DND-41 (cell line): ENCODE results near the gene DYNC1LI2.

Source experiments
- ATAC-seq: fragments of 200-7000 bp; cut with Tn5 transposase; 3 replicates; pipeline ENCODE4 v1.9.1; 2021; ENCODE audit warnings: low read depth; ENCODE audit not compliant: insufficient read depth
- DNase-seq: peaks from one replicate; pipeline ENCODE4 v3.0.0-alpha.2; 2020
- H2AFZ ChIP-seq: 2 replicates; pipeline ENCODE4 v1.6.0; 2012; ENCODE audit warnings: low read depth, low read length
- H3K27ac ChIP-seq: 2 replicates; pipeline ENCODE4 v1.5.1; 2012; ENCODE audit warnings: low read length, inconsistent platforms
- H3K27me3 ChIP-seq: fragments of 200-600 bp; sonication (generic); 2 replicates; pipeline ENCODE4 v1.6.0; 2012; ENCODE audit warnings: low read length, mild to moderate bottlenecking, inconsistent platforms; ENCODE audit not compliant: insufficient read depth, poor library complexity
- H3K36me3 ChIP-seq: 2 replicates; pipeline ENCODE4 v1.5.1; 2012; ENCODE audit warnings: low read length, inconsistent platforms; ENCODE audit not compliant: insufficient read depth
- H3K4me1 ChIP-seq: 2 replicates; pipeline ENCODE4 v1.5.1; 2012; ENCODE audit warnings: mild to moderate bottlenecking, low read length; ENCODE audit not compliant: insufficient read depth
- H3K4me2 ChIP-seq: 2 replicates; pipeline ENCODE4 v1.6.0; 2012; ENCODE audit warnings: mild to moderate bottlenecking, moderate library complexity, low read length, inconsistent platforms; ENCODE audit not compliant: insufficient read depth
- H3K4me3 ChIP-seq, 2 experiments: fragments of 200-600 bp in 1 of 2; shearing (Covaris generic) in 1 of 2; 2 replicates each; pipeline ENCODE4 v1.5.1; 2012 to 2016; ENCODE audit warnings: inconsistent platforms in 2 of 2, low read length in 2 of 2, mild to moderate bottlenecking in 2 of 2, low read depth in 1 of 2, moderate library complexity in 1 of 2
- H3K79me2 ChIP-seq: 2 replicates; pipeline ENCODE4 v1.6.0; 2012; ENCODE audit warnings: low read length, inconsistent platforms; ENCODE audit not compliant: insufficient read depth
- H3K9ac ChIP-seq: 2 replicates; pipeline ENCODE4 v1.6.0; 2012; ENCODE audit warnings: low read depth, mild to moderate bottlenecking, inconsistent platforms, low read length, moderate library complexity
- H3K9me3 ChIP-seq: 2 replicates; pipeline ENCODE4 v1.5.1; 2012; ENCODE audit warnings: low read length, moderate library complexity, mild to moderate bottlenecking, inconsistent platforms; ENCODE audit not compliant: insufficient read depth, severe bottlenecking
- H4K20me1 ChIP-seq: 2 replicates; pipeline ENCODE4 v1.6.0; 2012; ENCODE audit warnings: low read length; ENCODE audit not compliant: insufficient read depth
- EZH2 ChIP-seq: IDR thresholded peaks from 3 replicates; pipeline ENCODE4 v1.6.1; 2012; ENCODE audit warnings: borderline replicate concordance, low read depth, mild to moderate bottlenecking, moderate library complexity, low read length, inconsistent platforms; ENCODE audit not compliant: severe bottlenecking
- TF ChIP-seq, protein P1 (sequence below): IDR thresholded peaks from 2 replicates; pipeline ENCODE4 v1.5.1; 2012; ENCODE audit warnings: borderline replicate concordance, low read length, moderate library complexity, mild to moderate bottlenecking; ENCODE audit not compliant: poor library complexity, severe bottlenecking; ENCODE audit errors: extremely low read depth

Gene DYNC1LI2

DNA sequence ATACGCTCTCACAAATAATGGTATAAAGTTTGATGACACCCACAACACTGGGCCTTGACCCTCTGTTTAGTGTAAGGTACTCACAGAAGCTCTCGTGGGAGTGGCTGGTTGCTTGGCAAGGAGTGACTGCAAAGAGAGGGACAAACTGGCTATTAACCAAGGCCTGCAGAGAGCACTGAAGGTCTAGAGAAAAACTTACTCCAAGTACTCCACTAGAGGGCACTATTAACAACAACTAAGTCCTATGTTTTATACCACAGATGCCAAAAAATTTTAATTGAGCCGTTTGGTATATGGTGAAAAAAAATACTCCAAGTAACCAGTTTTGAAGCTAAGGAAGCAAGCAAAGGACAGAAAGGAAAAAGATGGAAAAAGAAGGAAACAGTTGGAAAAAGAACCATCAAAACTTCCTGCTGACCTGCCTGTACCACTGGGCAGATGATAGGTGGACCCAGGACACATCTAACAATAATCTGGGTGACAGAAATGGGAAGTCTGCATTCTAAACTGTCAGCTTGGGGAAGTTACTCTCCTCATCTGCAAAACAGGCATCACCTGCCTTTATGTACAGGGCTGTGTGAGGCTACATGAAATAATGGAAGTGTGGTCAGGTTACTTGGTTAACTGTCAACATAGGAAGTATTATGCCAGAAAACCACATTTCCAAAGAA is 23.2 kb downstream of the DYNC1LI2 start:
- no peaks in the 10 kb centered on the region for H3K9me3 ChIP-seq
- H4K20me1 ChIP-seq, result peaks cover 11% of the 10 kb centered on the region; the same call in 1 of the 2 replicates
- no peak overlapping the region for H3K4me3 ChIP-seq
- no peak overlapping the region for H3K9ac ChIP-seq
- no peak overlapping the region for H2AFZ ChIP-seq
- no peak overlapping the region for H3K4me2 ChIP-seq
- H3K79me2 ChIP-seq, result no peaks in the 10 kb centered on the region
- no peaks in the 10 kb centered on the region for H3K27me3 ChIP-seq
- no peaks in the 10 kb centered on the region for H3K4me1 ChIP-seq
- ATAC-seq, result peak; percentile 86
- DNase-seq, result no peak
- peaks cover 93% of the 10 kb centered on the region for H3K36me3 ChIP-seq
- TF ChIP-seq, protein P1, sequence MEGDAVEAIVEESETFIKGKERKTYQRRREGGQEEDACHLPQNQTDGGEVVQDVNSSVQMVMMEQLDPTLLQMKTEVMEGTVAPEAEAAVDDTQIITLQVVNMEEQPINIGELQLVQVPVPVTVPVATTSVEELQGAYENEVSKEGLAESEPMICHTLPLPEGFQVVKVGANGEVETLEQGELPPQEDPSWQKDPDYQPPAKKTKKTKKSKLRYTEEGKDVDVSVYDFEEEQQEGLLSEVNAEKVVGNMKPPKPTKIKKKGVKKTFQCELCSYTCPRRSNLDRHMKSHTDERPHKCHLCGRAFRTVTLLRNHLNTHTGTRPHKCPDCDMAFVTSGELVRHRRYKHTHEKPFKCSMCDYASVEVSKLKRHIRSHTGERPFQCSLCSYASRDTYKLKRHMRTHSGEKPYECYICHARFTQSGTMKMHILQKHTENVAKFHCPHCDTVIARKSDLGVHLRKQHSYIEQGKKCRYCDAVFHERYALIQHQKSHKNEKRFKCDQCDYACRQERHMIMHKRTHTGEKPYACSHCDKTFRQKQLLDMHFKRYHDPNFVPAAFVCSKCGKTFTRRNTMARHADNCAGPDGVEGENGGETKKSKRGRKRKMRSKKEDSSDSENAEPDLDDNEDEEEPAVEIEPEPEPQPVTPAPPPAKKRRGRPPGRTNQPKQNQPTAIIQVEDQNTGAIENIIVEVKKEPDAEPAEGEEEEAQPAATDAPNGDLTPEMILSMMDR, result peak; percentile 76
- TF ChIP-seq EZH2, result no peak
- H3K27ac ChIP-seq, result no peak overlapping the region

- Histone ChIP-seq H3K27ac (no peak overlapping the region), H3K27me3 (no peaks in the 10 kb centered on the region), H3K9me3 (no peaks in the 10 kb centered on the region), H3K79me2 (no peaks in the 10 kb centered on the region), H2AFZ (no peak overlapping the region), H3K4me2 (no peak overlapping the region), H3K9ac (no peak overlapping the region), H3K36me3 (peaks cover 45% of the 10 kb centered on the region), H4K20me1 (no peaks in the 10 kb centered on the region), H3K4me3 (no peak overlapping the region), H3K4me1 (no peaks in the 10 kb centered on the region)
- no peak for TF ChIP-seq EZH2
- TF ChIP-seq, protein P1, result no peak
- DNase-seq, result no peak
- ATAC-seq, result no peak
Observed at GRCh38 chr16:66720766-66721165, 30.6 kb downstream of the DYNC1LI2 start.

DNA sequence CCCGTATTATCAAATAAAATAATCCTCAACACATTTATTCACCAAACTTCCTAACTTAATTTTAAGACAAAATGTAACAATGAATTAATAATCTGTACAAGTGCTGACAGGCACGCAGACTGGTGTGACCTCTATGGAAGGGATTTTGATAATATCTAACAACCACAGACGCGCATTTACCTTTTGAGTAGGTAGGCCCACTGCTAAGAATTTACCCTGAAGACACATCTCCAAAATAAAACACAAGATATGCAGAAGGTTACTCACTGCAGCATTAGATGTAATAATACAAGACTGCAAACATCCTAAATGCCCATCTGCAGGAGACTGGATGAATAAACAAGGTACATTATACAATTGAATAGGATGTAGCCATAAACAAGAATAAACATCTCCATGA is 32.2 kb downstream of the DYNC1LI2 start:
- Histone ChIP-seq H3K27me3 (no peaks in the 10 kb centered on the region), H3K79me2 (no peaks in the 10 kb centered on the region), H3K4me1 (no peaks in the 10 kb centered on the region), H3K36me3 (peaks cover 30% of the 10 kb centered on the region), H3K9me3 (no peaks in the 10 kb centered on the region), H3K4me2 (no peak overlapping the region), H4K20me1 (no peaks in the 10 kb centered on the region), H2AFZ (no peak overlapping the region), H3K4me3 (no peak overlapping the region), H3K27ac (no peak overlapping the region), H3K9ac (no peak overlapping the region)
- ATAC-seq (no peak), DNase-seq (no peak)
- TF ChIP-seq, protein P1, result no peak
- no peak for TF ChIP-seq EZH2
